ENCODE results near the gene STK32B.

STK32B gene

DNA sequence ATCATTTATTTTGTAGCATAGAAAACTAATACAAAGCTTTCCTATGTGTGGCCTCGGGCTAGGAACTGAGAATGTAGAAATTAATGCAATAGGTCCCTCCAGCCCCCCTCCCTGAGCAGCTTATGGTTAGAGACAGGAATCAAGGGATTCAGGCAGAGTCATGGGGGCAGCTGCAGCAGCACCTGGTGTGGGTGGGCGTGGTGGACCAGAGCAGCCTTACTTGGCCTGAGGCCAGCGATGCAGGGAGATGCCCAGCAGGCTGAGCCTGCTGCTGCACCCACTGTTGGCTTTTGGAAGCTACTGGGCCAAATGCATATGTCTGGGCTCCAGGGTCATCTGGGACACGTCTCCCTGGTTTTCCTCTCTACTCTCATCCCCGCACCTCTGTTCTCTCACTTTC, 74.0 kb downstream of the STK32B start:
- DNase-seq (ENCODE audit: low spot score), result no peak

DNA sequence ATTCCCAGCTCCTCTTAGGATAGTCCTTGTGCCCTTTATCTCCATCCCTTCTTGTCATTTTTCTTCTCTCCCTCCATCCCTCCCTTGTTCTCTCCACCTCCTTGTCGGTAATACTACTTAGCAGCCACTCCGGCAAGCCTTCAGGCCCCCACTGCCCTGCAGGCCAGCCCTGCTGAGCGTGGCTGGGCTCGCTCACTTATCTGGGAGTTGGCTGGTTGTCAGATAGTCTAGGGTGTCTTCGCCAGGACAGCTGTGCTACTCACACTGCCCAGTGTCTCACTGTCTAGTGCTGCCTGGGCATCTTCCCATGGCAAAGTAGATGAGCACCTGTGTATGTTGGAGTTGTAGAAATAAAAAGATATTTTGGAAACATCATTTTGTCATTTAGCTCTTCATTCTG, 75.0 kb downstream of the STK32B start:
- no peak for DNase-seq (ENCODE audit: low spot score)

DNA sequence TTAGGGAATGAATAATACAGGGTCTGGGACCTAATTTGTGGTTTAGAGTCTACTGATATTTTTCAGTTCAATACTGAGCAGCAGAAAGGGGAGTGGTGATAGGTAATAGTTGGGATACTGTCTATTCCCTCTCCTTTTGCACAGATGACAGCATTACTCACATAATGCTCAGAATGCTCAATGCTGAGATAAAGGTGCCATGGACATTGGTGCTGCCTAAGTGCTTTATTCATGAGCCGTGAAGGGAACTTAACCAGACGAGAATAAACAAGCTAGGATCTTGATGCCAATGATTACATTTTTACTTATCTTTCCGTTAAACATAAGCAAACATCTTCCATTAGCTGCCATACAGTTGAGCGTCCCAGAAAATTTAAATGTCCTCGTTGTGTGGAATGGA, 75.6 kb downstream of the STK32B start:
- no peak for DNase-seq (ENCODE audit: low spot score)

DNA sequence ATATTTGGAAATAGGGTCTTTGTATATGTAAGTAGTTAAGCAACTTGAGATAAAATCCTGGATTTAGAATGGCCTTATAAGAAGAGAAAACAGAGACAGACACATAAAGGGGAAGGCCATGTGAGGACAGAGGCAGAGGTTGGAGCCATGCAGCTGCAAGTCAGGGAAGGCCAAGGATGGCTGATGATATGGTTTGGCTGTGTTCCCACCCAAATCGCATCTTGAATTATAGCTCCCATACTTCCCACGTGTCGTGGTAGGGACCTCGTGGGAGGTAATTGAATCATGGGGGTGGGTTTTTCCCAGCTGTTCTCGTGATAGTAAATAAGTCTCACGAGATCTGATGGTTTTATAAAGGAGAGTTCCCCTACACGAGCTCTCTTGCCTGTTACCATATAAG, 76.3 kb downstream of the STK32B start:
- DNase-seq (ENCODE audit: low spot score), result no peak

DNA sequence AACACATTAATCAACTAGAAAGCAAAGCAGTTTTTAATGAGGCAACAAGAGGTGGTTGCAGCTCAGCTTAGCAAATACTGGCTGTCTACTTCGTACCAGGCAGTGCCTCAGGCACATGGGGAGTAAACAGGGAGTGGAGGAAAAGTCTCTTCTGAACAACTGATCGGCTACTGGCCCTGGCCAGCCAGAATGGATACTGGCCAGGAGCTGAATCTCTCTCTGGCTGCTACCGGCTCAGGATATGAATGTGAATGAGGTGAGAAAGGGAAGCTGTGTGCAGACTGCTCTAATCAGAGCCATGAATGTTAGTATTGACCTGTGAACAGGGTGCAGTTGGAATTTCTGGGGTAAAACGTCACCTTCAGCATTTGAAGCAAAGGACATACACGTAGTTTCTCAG, 77.3 kb downstream of the STK32B start:
- no peak for DNase-seq (ENCODE audit: low spot score)

DNA sequence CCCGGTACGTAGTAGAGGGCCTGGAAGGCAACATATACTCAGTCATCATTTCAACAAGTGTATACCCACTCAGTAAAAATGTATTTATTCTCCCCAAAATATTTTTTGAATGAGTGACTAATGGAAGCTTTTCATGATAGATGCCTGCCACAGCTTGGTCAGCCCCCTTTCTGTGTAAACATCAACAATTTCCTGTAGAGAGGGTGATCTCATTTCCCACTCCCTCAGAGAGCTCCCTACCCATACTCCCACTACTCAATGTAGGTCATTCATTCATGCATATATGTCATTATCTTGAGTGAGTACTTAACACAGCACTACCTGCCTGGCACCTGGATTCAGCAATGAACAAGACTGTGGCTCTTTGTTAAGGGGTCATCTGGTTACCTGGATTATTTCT, 81.9 kb downstream of the STK32B start:
- no peak for DNase-seq (ENCODE audit: low spot score)

DNA sequence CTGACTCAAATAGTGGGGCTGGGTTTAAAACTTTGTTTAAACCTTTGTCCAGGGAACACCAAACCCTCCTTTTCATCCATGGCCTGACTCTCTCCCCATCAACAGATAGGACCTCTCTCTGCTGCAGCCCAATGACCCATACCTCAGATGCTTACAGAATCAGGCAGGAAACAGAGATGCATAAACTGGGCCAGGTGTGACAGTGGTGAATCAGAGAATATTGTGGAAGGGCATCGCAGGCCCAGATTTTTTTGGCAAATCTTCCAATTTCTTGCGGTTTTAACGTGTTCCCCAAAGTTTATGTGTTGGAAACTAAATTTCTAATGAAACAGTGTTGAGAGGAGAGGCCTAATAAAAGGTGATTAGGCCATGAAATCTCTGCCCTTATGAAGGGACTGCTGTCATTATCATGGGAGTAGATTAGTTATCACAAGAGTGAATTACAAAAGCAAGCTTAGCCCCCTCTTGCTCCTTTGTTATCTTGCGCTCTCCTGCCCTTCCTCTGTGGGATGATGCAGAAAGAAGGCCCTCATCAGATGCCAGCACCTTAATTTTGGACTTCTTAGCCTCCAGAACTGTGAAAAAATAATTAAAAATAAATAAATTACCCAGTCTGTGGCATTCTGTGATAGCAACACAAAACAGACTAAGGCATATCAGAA, 82.8 kb downstream of the STK32B start:
- DNase-seq (ENCODE audit: low spot score), result no peak

DNA sequence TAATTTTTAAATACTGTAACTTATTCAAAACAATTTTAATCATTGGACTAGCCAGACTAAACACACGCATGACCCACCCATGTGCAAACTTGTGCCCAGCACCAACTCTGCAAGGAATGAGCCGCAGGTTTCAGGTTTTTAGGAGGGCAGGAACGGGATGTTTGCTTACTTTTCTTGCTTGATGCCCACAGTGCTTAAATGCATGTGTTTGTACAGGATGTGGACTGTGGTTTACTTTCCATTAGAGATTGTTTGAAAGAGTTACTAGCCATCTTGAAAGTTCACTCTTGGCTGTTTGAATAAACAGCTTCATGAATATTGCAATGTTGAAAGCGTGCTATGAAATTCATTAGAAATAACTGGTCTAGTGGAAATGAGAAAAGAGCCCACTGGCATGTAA, 83.3 kb downstream of the STK32B start:
- DNase-seq (ENCODE audit: low spot score), result no peak

DNA sequence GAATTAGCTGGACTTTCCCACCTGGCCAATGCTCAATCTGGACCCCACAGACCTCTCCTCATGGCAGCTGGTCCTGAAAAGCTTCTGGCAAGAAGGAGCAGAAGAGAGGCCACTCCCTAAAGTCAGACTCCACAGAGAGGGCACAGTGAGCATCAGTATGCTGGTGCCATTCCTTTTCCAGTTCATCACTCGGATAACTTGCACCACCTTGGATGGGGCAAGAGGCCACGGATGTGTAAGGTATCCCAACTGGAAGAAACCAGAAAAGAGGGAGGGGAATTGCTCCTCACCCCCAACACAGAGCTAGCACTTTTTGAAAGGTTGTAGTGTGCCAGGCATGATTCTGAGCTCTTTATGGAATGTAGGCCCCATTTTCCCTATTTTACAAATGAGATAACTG, 85.9 kb downstream of the STK32B start:
- DNase-seq (ENCODE audit: low spot score), result no peak

DNA sequence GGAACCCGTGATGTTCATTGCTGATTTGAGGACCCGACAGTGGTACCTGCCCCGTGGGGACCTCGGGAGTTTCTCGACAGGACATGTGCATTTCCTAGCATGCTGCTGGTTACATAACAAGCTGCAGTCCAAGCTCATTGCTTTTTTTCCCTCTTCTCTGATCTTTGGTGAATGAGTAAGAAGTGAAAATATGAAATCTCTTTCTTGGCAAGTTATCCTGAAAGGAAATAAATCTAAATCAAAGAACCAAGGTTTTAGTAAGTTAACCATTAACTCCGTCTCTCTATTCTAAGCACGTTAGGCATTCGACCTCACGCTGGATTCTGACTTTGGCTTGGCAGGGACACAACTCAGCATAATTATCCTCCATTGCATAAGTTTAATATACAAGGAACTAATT, 86.6 kb downstream of the STK32B start:
- no peak for DNase-seq (ENCODE audit: low spot score)

DNA sequence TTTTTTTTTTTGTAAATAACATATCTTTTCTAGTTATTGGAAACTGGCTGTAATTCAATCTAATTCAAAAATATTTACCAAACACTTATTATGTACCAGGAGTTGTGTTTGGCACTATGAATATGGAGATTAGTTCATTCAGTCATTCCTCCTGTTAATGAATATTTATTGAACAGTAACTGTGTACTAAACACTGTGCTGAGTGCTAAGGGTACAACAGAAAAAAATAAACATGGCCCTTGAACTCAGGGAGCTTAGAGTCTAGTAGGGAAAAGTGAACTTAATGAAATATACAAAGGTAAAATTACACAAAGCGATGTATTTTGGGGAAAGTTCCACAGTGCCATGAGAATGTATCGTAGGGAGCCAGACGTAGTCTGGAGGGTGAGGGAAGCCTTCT, 87.1 kb downstream of the STK32B start:
- no peak for DNase-seq (ENCODE audit: low spot score)

DNA sequence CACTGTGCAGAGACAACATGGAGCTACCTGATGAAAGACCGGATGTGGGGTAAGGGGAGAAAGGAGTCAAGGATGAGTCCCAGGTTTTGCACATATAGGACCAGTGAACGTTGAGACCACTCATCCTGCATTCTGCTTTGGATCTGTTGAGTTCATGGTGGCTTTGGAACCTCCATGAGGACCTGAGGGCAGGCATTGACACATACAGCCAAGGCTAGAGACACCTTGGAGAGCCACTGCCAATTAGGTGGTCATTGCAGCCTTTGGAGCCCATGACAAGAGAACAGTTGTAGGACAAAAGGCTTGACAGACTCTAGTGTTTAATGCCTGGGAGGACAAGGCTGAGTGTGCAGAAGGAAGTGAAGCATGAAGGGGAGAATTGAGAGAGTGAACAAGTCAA, 87.9 kb downstream of the STK32B start:
- DNase-seq (ENCODE audit: low spot score), result no peak

DNA sequence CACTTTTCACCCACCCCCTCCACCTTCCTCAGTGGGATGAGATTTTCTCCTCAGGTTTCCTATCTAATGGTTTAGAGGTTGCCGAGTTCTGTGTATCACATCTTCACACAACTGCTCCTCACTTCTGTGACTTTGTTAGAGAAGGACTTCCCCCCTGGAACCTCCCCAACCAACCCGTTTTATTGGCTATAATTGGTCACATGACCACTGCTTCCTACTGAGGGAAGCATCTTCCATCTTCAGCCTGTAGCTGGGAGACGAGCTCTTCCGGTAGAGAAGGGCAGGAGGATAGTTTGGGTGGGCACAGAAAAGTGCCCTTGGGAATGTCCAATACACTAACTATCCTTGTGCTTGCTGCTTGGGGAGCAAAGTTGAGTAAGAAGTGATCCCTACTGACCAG, 90.5 kb downstream of the STK32B start:
- DNase-seq (ENCODE audit: low spot score), result no peak

DNA sequence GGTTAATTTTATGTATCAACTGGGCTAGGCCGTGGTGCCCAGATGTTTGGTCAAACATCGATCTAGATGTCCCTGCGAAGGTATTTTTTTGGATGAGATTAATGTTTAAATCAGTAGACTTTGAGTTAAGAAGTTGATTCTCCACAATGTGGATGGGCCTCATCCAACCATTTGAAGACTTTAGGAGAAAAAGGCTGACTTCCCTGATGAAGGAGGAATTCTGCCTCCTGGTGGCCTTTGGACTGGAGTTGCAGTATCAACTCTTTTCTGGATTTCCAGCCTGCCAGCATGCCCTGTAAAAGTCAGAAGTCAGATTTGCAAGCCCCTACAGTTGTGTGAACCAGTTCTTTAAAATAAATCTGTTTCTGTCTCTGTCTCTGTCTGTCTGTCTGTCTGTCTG, 91.4 kb downstream of the STK32B start:
- peak; percentile 12 for DNase-seq (ENCODE audit: low spot score)

DNA sequence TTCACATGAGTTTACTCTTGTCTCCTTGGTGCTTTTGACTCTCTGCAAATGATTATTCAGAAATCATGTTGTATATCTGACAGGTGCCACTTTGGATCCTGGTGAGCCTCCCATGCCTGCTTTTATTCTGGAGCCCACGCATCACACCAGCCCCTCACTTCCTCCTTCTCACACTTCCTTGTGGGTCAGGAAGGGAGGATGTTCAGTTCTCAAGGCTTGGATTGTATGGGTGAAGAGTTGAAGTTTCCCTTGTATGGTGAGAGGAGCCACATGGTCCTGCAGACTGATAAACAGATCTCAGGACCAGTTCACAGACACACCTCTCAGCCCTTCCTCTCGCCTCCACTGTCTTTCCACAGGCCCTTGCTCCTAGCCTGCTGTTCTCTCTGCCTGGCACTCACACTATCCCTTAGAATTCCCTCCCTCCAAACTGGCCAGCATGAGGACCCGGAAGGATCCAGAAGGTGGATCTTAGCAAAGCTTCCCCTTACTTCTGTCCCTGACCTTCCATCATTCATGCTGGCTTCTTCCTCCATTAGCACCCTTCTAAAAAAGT, 92.1 kb downstream of the STK32B start:
- DNase-seq (ENCODE audit: low spot score), result no peak

DNA sequence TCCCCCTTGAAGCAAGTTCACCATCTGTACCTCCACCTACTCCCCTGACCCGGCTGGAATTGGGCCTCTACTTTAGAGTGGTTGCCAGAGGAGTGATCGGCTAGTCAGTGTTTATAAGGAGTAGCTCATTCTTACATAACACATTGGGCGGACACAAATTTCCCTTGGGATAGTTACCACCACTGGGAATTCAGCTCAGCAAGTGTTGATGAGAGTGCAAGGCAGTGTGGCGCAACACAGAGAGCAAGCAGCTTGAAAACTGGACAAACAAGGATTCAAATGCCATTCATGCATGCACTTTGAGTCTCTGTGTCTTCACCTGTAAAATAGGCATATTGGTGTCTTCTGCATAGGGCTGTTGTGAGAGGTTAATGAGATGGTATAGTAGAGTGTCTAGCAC, 92.7 kb downstream of the STK32B start:
- DNase-seq (ENCODE audit: low spot score), result no peak

DNA sequence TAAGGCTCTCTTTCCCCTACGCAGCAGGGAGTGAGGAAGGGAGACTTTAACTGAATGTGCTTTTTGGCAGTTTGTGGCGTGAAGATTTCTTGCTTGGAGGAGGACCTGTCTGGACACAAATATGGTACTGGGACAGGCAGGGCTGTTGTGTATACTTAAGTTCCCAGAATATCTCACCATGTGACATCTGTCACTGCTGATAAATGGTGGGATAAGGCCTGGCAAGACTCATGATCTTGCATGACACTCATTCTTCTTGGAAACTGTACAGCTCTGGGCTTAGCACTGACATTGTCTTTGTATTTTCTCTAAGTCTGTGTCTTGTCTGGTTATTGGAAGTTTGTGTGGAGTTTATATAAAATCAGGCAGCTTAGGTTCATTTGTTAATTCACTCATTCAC, 93.1 kb downstream of the STK32B start:
- DNase-seq (ENCODE audit: low spot score), result no peak

DNA sequence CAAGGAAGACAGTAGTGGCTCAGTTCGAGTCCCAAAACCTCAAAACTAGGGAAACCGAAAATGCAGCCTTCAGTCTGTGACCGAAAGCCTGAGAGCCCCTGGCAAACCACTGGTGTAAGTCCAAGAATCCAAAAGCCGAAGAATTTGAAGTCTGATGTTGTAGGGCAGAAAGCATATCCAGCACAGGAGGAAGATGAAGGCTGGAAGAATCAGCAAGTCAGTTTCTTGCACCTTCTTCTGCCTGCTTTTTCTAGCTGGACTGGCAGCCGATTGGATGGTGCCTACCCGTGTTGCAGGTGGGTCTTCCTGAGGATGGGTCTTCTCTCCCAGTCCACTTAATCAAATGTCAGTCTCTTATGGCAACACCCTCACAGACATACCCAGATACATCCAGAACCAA, 95.0 kb downstream of the STK32B start:
- no peak for DNase-seq (ENCODE audit: low spot score)

DNA sequence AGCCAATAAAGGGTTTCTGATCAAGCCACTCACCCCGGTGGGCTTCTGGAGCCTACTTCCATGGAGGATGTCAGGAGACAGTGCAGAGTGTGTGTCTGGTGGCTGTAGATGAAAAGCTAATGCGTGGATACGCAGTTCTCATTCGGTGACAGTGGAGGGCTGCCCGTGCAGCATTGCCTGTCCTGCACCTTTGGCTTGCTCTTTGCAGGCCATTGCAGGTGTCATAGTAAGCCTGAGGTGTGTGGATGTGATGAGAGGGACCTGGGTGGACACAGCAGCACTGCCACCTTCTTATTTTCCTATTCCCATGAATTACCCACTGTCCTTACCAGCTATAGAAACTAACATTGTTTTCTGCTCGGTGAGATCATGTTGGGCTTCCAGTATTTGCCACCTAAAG, 101.2 kb downstream of the STK32B start:
- no peak for DNase-seq (ENCODE audit: low spot score)

DNA sequence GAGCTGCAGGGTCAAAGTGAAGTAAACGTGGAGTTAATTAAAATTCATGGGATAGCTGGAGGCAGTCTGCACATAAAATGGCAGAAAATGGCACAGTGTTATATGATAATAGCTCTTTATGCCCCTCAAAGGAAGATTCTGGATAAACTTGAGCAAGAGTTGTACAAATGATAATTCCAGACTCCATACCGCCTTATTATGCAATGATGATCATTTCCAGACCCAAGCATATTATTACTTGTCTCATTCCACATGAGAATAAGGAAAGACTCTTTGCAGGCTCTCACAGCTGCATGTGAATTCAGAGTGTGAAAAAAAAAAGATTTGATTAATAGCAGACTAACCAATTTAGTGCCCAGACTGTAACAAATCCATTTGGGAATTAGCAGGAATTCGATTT, 105.4 kb downstream of the STK32B start:
- no peak for DNase-seq (ENCODE audit: low spot score)

DNA sequence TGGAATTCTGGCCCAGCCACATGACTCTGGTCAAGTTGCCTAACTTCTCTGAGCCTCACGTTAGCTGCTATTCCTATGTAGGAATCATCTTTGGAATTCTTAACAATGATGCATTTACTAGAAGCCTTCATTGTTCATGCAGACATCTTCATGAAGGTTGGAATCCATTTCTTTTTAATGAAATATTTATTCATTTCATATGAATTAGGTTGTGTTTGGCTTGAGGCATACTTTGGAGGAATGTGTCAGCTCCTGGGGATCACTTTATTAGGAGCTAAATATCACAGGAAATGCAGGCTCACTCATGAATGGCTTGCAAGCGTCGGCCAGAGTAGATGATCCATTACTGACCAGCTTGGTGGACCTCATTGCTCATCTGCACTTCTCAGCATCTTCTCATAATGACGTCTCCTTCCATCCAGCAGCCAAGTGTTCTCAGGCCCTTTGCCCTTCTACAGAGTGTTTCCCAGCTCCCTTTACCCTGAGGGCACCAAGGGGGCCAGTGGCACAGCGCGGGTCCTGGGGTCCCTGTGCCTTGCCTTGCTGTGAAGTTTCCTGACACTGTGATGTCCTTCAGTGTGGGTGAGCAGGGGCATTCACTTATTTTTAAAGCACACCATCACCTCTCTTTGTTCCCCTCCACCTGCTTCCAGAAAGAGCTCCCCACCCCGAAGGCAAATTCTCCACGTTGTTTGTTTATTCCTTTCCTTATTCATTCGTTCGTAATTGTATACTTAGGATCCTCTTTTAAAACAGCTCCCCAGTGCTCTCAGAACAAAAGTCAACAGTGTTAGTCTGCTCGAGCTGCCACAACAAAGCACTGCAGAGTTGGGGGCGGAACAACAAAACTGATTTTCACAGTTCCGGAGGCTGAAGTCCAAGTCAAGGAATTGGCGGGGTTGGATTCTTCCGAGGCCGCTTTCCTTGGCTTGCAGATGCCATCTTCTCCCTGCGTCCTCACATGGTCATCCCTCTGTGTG, 106.8 kb downstream of the STK32B start:
- no peak for DNase-seq (ENCODE audit: low spot score)

DNA sequence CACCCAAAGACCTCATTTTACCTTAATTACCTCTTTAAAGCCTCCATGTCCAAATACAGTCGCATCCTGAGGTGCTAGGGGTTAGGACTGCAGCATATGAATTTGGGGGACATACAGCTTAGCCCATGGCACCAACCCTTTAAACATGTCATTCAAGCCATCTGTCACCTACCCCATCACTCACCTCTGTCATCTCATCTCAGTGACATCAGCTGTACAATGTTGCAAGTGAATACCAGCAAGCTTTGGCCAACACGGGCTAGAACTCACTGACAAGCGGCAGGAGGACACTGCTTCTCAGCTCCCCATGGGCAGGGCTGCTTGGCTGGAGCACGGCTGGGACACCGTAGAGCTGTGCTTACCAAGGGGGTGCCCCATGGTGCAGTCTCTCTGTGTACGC, 107.5 kb downstream of the STK32B start:
- DNase-seq (ENCODE audit: low spot score), result no peak

DNA sequence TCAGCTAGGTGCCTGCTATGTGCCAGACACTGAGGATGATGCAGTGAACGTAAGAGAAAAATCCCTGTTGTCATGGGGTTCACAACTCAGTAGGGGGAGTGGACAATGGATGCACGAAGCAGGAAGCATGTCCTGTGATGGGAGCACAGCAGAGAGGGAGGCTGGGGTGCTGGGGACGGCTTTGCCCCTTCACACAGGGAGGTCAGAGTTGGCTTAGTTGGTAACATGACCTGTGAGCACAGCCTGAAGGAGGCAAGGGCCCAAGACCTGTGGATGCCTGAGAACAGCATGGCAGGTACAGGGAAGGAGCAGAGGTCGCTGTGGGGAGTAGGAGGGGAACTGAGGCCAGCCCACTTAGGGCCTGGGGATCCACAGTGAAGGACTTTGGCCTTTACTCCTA, 109.4 kb downstream of the STK32B start:
- no peak for DNase-seq (ENCODE audit: low spot score)

Data from putamen (tissue), 1 donor.